Adrenal gland (tissue), 12 donors: ENCODE data around the gene LIMK1. TPM values are rescaled to one million over a fixed set of nuclear protein-coding genes. Genes with fewer than 3 reads are reported as not detected.
"Not testable (repeated sequence)": the region's sequence is repeated elsewhere in the genome, so short reads cannot be mapped to it uniquely, and the experiment has no call there.

Experiments used
- DNase-seq, 7 donors: peaks; one replicate each; pipeline ENCODE4 v3.0.0-alpha.2; 2019 to 2020
- H3K27ac ChIP-seq, 5 donors: fragments of 200-600 bp; sonication (generic) in 4 of 5; 1 replicate in 3 of 5; 2 replicates in 2 of 5; pipeline versions ENCODE4 v1.5.1 to v1.8.0; 2016 to 2020; ENCODE audit warnings: mild to moderate bottlenecking in 1 of 5
- H3K27me3 ChIP-seq: fragments of 200-600 bp; 2 replicates; pipeline ENCODE4 v1.8.0; 2021
- H3K36me3 ChIP-seq, 2 donors: fragments of 200-600 bp; replicated peaks in 1 of 2; 1 replicate in 1 of 2; 2 replicates in 1 of 2; pipeline versions ENCODE4 v1.5.1 to v1.8.0; 2018 to 2022
- H3K4me1 ChIP-seq, 2 donors: fragments of 200-600 bp; replicated peaks in 1 of 2; 1 replicate in 1 of 2; 2 replicates in 1 of 2; pipeline versions ENCODE4 v1.5.1 to v1.8.0; 2018 to 2021
- H3K4me3 ChIP-seq, 4 donors: fragments of 200-600 bp; sonication (generic) in 3 of 4; one replicate each; pipeline ENCODE4 v1.5.1; 2016 to 2018
- H3K9me3 ChIP-seq, 3 donors: fragments of 200-600 bp; sonication (generic) in 1 of 3; replicated peaks in 1 of 3; 1 replicate in 2 of 3; 2 replicates in 1 of 3; pipeline versions ENCODE4 v1.5.1 to v1.8.0; 2016 to 2021
- POLR2A ChIP-seq, 2 donors: fragments of 450-650 bp; IDR thresholded peaks; one replicate each; pipeline ENCODE4 v1.6.1; 2017; ENCODE audit warnings: antibody characterized with exemption in 2 of 2, mild to moderate bottlenecking in 2 of 2, moderate library complexity in 1 of 2
- WGBS, 4 donors: extraction: QIAGEN DNeasy Blood & Tissue Kit in 2 of 4; methylation state at CpG; one replicate each; pipeline versions ENCODE4 v1.1.5 to v1.1.7; 2013 to 2017; 5-methylcytosine and 5-hydroxymethylcytosine counted together
- intact Hi-C, 2 donors: fragments of 100-400 bp; cut with DNase I; formaldehyde crosslinking; loops; one replicate each; pipeline versions ENCODE4 v1.14.1 to v1.15.0; 2022 to 2023
- polyA plus RNA-seq, 3 donors: library from polyadenylated mRNA; stranded (reverse); fragments of 200-250 nt in 2 of 3; fragments of 350-450 nt in 1 of 3; fragmentation: Illumina TruSeq in 1 of 3; extraction: RNeasy Lipid Tissue Mini Kit (QIAGEN cat#74804) in 1 of 3; gene quantifications; one replicate each; pipeline ENCODE4 v1.2.3, GENCODE V29; 2013 to 2014
- total RNA-seq, 9 donors: library from RNA; depleted of rRNA in 4 of 9; stranded (reverse); fragments of >200 nt in 4 of 9; fragments of 120-200 nt in 1 of 9; fragmentation: NEBNext Ultra II Directional in 1 of 9; extraction: Animal tissue kit (Norgen Biotek cat#: 25700) in 1 of 9; gene quantifications; one replicate each; pipeline versions ENCODE4 v1.1.0 to v1.2.4, GENCODE V29; 2013 to 2023
- TF ChIP-seq, protein P1 (sequence below), 6 experiments: fragments of 450-650 bp in 4 of 6; fragments of 200-600 bp in 2 of 6; sonication (generic) in 1 of 6; IDR thresholded peaks; 1 replicate in 5 of 6; 2 replicates in 1 of 6; pipeline versions ENCODE4 v1.5.1 to v1.8.0; 2016 to 2021; ENCODE audit warnings: antibody characterized with exemption in 6 of 6, mild to moderate bottlenecking in 2 of 6, moderate library complexity in 1 of 6
- donor health status: healthy with polysubstance abuse.
- donor health status: Bipolar disorder and iron deficiency.
- donor health status: DM: yes; HTN: yes; CAD: no.
- donor health status: DM: no; HTN: no; CAD: no.
- donor health status: DM: no; HTN: no; CAD: no.
- donor health status: DM: yes; HTN: yes; CAD: no.

Gene LIMK1
- total and polyA plus RNA-seq, 12 donors: 7.2 to 32.1 (median 19.8) TPM

DNA sequence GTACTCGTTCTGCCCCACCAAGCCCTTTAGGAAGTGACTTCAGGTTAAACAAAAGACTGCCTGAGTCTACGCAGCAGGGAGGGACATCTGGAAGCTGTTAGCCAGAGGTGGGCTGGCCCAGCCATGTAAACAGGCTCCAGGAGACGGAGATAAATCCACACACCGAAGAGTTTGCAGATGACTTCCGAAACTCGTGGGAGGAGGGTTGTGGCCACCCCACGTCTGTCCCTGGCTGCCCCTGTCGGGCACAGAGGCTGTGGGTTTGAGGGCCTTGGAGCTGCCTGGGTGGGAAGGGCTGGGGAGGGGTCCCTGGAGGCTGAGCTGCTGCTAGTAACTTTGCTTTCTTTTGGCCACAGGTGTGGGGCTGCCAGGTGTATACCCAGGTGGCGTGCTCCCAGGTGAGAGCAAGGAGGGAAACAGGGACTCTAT is 40.1 kb upstream of the LIMK1 start:
- intact Hi-C loops: no loop called here
- H3K27me3 ChIP-seq: no peaks in the 10 kb centered on the region
- no peak overlapping the region for H3K27ac ChIP-seq
- H3K4me3 ChIP-seq: no peak overlapping the region
- no peaks in the 10 kb centered on the region for H3K9me3 ChIP-seq
- no peak for DNase-seq
- H3K4me1 ChIP-seq: no peaks in the 10 kb centered on the region
- TF ChIP-seq, protein P1, sequence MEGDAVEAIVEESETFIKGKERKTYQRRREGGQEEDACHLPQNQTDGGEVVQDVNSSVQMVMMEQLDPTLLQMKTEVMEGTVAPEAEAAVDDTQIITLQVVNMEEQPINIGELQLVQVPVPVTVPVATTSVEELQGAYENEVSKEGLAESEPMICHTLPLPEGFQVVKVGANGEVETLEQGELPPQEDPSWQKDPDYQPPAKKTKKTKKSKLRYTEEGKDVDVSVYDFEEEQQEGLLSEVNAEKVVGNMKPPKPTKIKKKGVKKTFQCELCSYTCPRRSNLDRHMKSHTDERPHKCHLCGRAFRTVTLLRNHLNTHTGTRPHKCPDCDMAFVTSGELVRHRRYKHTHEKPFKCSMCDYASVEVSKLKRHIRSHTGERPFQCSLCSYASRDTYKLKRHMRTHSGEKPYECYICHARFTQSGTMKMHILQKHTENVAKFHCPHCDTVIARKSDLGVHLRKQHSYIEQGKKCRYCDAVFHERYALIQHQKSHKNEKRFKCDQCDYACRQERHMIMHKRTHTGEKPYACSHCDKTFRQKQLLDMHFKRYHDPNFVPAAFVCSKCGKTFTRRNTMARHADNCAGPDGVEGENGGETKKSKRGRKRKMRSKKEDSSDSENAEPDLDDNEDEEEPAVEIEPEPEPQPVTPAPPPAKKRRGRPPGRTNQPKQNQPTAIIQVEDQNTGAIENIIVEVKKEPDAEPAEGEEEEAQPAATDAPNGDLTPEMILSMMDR (IDR thresholded peaks at IDR 0.05): no peak
- no peak for TF ChIP-seq POLR2A (IDR thresholded peaks at IDR 0.05)
- no peaks in the 10 kb centered on the region for H3K36me3 ChIP-seq
- WGBS, 4 donors: 68 to 75% (median 69%) methylated on average over 6 to 9 of the region's 9 CpGs

DNA sequence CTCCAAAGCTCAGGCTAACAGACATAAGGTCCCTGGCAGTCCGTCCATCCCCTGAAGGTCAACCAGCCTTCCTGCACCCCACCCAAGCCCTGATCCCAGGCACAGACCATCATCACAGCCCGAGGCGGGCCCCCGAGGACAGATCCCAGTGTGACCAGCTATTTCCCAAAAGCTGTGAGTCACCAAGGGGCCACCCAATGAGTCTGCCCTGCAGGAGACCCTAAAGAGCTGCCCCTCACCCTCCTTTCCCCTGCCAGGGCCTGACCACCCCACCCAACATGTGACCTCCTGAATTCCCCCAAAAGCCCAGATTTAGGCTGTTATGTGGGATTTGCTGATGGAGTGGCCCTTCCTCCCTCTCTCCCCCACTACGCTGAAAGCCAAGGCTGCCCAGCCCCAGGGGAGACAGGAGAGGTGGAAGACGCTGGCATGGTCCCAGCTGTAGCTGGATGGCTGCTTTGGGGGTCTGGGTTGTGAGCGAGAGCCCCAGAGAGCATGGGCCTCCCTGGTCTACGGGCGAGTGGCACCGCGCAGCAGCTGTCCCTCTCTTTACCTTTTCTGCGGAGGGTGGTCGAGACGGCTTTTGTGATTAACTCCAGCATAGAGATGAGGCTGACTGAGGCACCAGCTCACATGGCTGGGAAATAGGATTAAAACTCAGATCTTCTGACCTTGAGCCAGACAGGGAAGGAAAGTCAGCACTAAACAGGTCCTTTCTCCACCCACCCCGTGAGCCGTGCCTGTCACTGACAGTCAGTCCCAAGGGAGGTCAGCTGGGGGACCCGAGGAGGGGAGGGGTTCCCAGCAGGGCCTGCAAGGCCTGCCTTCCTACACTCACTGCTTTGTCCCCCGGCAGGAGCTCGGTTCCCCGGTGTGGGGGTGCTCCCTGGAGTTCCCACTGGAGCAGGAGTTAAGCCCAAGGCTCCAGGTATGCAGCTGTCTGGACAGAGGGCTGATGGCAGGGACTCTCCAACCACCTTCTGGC is 38.9 kb upstream of the LIMK1 start:
- no peaks in the 10 kb centered on the region for H3K36me3 ChIP-seq
- TF ChIP-seq, protein P1 (IDR thresholded peaks at IDR 0.05): no peak
- TF ChIP-seq POLR2A (IDR thresholded peaks at IDR 0.05): no peak
- H3K27ac ChIP-seq: no peak overlapping the region
- intact Hi-C loops: no loop called here
- 65 to 84% (median 78%) methylated on average over 16 to 20 of the region's 20 CpGs for WGBS, 4 donors
- H3K4me1 ChIP-seq: no peaks in the 10 kb centered on the region
- no peak for DNase-seq
- H3K27me3 ChIP-seq: no peaks in the 10 kb centered on the region
- H3K4me3 ChIP-seq: no peak overlapping the region
- H3K9me3 ChIP-seq: no peaks in the 10 kb centered on the region

DNA sequence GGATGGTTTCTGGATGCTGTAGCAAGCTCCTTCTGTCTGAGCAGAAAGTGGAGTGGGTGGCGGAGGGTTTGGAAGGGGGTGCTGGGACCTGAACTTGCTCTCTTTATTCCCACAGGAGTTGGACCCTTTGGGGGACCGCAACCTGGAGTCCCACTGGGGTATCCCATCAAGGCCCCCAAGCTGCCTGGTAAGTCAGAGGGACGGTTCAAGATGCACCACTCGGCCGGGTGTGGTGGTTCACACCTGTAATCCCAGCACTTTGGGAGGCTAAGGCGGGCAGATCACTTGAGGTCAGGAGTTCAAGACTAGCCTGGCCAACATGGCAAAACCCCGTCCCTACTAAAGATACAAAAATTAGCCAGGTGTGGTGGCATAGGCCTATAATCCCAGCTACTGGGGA is 37.0 kb upstream of the LIMK1 start:
- H3K27me3 ChIP-seq, H3K4me3 ChIP-seq, H3K36me3 ChIP-seq, H3K4me1 ChIP-seq, intact Hi-C loops, H3K9me3 ChIP-seq, H3K27ac ChIP-seq, DNase-seq: not testable (repeated sequence)
- 86 to 96% (median 91%) methylated on average over 7 of the region's 7 CpGs for WGBS, 4 donors

DNA sequence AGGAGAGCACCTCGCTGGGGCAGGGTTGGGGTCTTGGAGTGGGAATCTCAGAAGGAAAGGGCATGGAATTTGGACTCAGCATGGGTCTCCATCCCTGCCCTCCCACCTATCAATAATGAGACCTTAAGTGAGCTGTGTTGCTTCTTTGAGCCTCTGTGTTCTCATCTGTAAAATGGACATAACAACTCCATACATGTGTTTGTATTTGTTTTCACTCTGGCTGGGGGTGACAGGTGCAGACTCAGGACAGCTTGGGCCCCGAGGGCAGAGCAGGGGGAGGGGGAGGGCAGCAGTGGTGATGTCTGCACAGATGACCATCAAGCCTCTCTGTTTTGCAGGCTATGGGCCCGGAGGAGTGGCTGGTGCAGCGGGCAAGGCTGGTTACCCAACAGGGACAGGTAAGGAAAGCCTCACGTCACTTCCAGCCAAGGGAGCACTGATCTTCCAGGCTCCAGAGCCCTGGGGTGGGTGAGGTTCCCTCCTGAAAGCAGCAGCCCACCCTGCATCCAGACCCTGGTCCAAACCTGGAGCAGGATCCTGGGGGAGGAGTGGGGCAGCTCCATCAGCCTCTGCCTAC is 35.7 kb upstream of the LIMK1 start:
- Histone ChIP-seq H3K4me1 (no peaks in the 10 kb centered on the region), H3K27ac (no peak overlapping the region), H3K4me3 (no peak overlapping the region), H3K36me3 (no peaks in the 10 kb centered on the region), H3K27me3 (no peaks in the 10 kb centered on the region), H3K9me3 (no peaks in the 10 kb centered on the region)
- intact Hi-C loops: no loop called here
- TF ChIP-seq POLR2A (IDR thresholded peaks at IDR 0.05): no peak
- TF ChIP-seq, protein P1 (IDR thresholded peaks at IDR 0.05): no peak
- DNase-seq: no peak
- WGBS, 4 donors: 81 to 87% (median 84%) methylated on average over 4 to 5 of the region's 5 CpGs
